Ramos (cell line): ENCODE results near the gene ELAVL2.

Experiments
- in situ Hi-C: fragments of 300-500 bp; cut with MboI; formaldehyde crosslinking; loops from one replicate; pipeline ENCODE4 v1.14.3; 2022; ENCODE audit warnings: low sequenced_read_pairs; ENCODE audit not compliant: unreplicated experiment

The ELAVL2 gene

DNA sequence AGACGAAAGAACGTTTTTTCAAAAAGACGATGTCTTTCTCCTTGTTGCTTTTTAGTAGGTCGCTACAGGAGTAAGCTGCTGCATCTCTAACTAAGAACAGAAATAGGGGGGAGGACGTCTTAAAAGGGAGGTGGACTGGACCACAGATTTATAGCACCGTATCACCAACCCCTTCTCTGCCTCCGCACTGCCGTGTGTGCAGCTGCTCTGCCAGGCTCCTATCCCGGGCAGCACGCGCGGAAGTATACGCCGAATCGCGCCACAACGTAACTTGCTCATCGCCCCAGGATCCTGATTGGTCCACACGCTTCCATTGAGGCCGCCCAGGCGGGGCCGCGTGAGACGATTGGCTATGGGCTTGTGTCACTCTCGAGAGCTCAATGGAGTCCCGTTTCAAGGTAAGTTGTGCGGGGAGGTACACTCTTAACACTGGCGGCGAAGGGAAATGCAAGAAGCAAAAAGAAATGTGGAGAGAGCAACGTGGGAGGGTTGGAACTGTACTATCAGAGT, at the start of gene ELAVL2:
TSS of gene ELAVL2 (minus strand) at position 121 of the 510 bp plus-strand sequence. CDS start 64,006 bp downstream, outside the sequence.
- in situ Hi-C loops = no loop called here

DNA sequence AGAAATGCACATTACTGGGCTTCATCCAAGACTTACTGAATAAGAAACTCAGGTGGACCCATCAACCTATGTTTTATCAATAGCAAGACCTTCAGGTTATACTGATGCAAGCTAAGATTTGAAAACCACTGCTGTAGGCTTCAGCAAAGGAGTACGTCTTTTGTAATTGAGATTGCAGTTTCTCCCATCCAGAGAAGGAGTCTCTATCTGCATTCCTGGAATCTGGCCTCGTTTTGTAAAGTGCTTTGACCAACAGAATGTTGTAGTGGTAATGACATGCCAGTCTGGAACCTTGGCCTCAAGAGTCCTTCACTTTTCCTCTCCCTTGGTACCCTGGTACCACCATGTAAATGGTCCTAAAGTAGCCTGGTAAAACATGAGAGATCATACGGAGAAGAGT, 32.2 kb upstream of the ELAVL2 start:
- in situ Hi-C loops = no loop called here

DNA sequence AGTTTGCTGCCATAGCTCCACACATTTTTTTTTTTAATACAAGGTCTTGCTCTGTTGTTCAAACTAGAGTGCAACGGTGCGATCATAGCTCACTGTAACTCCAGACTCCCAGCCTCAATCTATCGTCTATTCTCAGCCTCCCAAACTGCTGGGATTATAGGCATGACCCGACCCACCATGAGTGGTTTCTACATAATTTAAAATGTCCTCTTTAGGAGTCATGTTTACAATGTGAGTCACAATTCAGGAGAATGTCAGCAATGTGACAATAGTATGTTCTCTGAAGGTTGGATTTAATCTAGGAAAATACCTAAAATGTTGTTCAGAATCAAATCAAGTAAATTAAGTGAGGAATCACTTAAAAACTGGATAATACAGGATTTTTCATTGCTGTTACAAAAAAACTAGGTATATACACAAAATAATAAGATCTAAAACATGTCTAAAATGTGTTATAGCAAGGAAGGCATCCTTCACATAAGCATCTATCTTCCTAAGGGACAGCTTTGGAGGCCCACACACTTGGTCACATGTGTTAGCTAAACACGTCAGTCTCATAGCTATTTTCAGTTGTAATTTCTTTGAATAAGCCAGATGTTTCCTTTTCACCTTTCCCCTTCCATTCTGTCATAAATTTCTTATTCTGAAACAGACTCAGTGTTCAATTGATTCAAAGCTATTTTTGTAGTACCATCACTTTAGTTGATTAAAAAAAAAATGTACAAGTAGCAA, 30.0 kb upstream of the ELAVL2 start:
- in situ Hi-C loops = no loop called here

DNA sequence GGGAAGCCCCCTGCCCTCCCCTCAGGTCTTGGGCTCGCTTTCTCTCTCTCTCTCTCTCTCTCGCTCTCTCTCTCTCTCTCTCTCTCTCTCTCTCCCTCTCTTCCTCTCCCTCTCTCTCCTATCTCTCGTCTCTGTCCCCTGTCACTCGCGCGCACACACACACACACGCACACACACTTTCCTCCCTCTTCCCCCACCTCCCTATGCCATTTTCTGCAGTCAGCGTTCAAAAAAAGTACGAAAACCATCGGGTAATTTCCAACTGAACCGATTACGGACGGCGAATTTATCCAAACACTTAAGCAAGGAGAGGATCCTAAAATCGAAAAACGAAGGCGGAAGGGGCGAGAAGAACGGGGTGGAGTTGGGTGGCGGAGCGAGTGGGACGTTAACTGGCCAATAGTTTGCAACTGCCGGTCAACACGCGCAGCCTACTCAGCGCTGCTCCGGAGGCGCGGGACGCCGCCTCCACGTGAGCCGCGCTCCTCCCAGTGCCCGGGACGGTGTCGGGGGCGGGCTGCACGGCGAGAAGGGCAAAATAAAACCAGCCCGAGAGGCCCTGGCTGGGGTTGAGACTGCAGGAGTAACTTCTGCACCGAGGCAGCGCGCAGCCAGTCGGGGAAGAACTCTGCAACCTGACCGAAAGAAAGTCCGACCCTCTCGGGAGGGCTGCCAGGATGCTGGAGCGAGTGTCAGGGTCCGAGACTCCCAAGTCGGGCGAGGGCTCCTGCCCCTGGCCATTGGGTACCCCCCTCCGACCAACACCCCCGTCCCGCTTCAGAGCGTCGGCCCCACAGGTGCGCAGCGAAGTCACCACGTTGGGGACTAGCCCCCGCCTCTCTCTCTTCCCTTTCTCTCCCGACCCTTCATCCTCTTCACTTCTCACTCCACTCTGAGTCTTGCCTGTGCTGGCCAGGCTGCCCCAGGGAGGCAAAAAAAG, 24.9 kb upstream of the ELAVL2 start:
- in situ Hi-C loops = no loop called here

DNA sequence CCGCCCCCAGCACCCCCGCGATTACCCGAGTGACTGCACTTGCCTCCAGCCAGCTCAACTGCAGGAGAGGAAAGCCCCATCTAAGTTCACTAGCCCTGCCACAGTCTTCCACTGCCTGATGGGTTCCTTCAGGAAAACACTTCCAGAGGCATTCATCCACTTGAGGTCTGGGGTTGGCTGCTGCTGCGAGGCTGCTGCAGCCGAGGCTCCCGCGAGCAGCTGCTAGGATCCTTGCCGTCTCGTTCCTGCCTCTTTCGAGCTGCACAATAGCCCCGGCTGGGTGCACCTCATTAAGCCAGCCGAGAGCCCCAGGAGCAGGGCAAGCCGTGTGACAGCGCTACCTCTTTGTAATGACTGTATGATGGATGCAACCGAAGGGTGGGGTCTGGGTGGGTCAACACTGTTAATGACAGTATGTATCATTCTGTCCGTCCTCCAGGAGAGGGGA, 24.2 kb upstream of the ELAVL2 start:
- in situ Hi-C loops = no loop called here

DNA sequence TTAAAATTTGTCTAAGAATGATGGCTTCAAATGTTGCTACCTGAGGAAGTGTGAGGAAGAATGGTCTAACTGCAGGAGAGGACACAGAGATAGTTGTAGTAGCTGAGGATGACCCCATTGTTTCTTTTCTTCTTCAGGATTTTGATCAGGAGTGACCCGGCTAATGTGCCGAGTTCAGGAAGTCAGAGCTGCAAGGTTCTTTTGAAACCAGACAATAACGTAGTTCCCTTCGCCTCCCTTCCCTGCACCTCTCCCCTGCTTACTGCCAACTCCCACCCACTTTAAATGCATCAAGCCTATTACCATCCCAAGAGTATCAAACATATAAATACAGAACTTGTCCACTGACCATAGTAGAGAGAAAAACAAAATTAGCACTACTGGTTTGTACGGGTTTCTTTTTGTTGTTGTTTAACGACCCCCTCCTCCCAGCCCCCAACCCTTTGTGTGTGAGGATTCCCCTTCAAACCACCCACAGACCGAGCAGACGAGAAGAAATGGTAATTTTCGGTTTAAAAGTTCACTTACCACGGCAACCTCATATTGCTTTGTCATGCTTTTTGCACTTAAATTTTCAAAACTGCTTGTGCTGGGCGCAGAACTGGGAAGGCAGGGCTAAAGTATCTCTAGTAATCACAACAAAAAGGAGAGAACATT, 23.5 kb upstream of the ELAVL2 start:
- in situ Hi-C loops = no loop called here

DNA sequence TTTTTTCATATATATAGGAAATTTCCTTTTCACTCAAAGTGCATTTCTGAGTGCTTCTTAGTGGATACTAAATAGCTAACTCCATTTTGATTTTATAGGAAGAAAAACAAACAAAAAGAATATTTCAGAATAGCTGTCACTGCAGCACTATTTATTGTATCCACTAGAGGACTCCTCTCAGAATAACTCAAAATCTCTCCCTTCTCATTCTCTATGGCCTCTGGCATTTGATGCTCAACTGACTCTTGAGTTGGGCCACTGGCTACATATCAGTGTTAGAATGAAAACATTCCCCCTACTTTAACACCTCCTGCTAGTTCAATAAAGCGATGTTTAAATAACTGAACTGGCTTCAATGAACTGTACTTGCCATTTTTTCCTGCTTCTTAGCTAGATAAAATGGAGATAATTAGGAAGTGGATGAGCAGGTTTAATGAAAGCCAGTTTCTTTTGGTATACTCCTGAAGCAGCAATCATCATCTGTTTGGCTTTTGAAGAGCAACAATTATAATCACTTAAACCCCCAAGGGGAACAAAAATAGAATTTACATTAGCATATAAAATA, 16.6 kb upstream of the ELAVL2 start:
- in situ Hi-C loops = no loop called here

DNA sequence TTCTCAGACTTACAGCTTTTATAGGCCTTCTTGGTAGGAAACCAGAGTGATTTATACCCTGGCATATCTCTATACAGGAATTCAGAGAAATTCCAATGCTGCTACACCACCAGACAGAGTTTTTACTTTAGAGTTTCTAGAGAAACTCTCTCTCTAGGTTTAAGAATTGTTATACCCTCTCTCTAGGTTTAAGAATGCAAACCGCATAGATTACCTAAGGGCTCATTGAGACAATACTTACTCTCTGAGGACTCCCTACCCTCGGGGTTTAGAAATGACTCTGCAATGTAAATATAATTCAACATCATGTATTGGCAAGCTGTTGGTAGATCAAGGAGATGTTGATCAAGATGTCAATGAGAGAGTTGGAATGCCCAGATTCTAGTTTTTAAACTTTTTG, 15.3 kb upstream of the ELAVL2 start:
- in situ Hi-C loops = no loop called here

DNA sequence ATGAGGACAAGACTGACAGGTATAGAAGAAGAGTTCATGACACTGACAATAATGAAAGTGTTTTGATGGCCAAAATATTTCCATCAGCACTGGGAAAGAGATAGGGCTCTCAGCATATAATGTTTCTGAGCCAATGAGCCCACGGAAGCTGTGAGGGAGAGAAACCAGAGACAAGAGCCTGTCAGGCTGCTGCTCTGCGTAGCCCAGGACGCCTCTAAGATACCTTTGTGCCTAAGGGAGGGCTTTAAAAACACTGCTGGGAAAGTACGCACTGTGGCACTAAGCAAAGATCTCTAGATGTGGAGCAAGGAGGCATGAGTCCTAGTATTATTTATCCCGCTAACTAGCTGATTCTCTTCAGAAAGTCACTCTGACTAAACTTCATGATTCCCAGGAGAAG, 11.0 kb upstream of the ELAVL2 start:
- in situ Hi-C loops = no loop called here

DNA sequence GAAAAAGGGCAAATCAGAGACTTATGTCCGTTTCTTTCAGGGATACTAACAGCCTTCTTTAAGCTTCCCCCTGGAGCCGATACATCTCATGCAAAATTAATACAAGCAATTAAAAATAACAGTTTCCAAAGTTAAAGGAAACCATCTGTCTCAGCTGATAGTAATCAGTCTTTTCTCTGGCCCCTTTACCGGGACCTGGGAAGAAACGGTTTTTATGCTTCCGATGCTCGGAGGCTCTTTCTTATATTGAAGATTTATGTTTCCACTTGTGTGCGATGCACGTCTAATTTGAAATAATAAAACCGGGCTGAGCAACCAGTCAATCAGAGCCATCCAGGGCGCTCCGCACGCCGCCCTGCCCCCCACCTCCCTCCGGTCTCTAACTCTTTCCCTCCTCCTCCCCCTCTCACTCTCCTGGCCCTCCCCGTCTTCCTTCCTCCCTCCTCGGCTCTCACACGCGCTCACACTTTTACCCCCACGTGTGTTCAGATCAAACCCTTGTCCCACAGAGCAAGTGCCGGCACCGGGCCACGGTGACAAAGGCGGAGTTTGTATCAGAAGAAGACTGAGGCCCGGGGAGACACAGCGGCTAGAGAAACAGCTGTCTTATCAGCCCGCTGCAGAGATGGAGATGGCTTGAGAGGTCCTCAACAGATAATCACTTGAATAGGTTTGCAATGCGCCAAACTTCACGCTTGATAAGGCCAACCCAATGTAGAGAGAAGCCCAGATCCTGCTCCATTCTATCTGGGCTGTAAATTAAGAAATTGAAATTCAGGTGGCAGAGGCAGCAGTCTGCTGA, 5.1 kb upstream of the ELAVL2 start:
- in situ Hi-C loops = no loop called here

DNA sequence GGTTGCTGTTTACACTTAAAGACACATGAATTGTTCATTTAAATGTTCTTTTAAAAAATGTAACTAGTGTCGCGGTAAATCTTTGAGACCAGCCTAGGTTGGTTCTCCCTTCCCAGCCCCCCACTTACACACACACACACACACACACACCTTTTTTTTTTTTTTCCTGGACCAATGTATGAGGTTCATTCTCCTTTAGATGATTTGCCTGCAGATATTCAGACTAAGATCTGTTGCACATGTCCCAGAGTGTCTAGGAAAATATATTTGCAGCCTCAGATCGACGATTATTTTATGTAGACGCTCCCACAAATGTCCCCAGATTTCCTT, 4.4 kb upstream of the ELAVL2 start:
- in situ Hi-C loops = no loop called here

DNA sequence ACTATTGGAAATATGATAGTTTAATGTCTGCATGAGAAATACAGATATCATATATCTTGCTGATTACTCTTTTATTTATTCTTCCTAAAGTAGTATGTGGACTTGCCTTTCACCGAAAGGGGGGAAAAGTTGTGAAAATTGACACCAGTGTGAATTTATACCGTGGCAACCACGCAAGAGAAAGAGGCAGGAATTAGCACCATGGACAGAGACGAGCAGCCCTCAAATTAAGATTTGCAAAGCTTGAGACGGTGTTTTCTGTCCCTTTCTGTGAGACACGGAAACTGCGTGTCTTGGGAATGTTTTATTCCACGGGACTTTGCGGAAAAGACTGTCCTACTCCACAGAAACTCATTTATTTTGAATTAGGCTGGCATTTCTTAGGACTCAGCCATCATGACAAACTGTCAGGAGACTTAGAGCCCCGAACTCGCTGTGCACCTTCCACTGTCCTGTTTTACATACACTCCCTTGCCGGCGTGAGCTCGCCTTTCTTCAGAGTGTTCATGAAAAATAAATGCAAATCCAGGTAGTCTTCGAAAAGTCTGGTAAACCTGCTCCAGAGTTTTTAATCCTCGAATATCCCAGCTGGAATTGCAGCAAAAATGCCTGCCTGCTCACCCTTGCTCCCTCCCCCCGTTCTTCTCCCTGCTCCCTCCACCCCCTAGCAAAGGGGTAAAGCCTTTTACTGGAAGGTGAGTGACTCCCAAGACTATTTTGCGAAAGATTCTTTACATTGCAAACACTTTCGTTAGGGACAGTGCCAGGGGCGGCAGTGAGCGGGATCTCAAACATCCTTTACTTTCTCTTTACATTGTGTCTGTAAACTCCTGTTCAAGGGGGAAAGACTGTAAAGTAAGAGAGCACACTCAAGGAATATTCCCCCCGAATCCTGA, 3.8 kb upstream of the ELAVL2 start:
- in situ Hi-C loops = no loop called here

DNA sequence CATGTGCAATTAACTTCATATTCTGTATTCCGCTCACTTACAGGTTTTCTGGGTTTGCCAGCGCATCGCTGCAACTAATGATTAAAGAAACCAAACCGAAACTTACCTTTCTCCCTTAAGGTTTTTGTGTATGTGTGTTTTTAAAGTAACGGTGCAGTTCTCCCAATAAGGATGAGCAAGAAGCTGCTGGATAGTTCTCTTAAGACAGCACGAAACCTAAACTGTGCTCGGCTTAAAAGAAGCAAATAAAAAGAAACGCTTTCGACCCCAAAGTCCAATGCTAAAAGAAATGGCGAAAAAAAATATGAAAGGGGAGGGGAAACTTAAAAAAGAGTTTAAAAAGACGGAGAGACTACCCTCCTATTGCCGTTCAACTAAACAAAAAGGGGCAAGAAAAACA, 340 bp downstream of the ELAVL2 start:
- in situ Hi-C loops = no loop called here

DNA sequence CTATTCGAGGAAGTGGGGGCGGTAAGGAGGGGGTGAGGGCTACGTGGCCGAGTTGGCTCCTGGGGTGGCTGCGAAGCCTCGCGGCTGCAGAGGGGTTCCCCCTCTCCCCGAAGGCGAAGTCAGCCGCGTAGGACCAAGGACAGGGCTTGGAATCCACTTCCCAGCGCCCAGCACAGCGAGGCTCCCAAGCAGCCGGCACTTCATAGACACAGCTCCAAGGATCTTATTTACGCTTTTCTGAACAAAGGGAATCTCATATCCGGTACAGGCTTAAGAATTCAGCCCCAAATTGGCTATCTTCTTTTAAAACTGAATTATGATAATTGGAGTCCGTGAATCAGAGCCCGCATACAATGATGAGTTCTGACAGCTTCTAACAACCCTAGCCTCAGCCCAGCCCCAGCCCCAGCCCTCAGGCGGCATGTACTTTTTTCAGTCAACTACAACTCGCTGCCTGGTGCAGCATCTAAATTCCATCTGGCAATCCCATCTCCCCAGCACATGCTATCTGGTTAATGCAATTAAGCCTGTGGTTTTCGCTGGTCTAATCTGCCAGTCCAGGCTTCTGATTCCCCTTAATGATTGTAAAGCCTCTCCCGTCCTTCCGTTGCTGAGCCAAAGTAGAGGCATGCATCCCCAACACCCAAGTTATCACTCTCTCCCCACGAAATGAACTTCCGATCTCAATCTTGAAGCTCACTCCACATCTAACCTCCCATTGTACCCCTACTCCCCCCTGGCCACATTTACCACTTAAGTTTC, 1.0 kb downstream of the ELAVL2 start:
- in situ Hi-C loops = no loop called here

DNA sequence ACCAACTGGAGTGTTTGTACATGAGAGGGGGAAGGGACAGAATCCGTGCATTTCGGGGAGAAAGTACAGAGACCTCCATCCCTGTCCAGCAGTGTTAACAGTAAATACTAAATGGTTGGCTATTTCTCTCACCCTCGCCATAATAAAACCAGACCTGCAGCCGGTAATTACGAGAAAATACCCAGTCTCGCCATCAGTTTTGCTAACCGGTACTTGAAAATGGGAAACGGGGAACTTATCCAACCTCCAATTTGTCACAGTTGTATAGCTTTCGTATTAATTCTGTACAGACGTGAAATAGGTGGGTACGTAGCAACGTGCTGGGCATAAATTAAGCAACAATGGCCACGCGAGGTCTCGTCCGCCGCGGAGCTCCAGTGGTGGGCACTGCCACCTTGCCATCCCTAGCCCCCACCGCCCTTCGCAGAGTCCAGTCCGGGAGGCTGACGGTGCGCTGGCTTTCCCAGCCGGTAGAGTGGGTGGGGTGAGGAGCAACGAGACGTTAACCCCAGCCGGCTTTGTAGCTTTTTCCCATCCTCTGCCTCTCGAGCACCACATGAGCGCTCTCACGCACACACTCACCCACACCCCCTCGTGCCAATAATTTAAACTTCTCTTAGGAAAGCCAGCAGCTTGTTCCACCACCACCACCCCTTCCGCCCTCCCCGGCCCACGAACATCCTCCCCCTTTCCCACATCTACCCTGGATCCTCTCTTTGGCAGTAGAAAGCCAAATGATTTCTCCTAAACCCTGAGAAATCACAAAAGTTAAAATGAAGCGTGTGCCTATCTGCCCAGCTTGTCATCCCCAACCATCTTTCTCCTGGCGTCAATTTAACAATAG, 1.8 kb downstream of the ELAVL2 start:
- in situ Hi-C loops = no loop called here

DNA sequence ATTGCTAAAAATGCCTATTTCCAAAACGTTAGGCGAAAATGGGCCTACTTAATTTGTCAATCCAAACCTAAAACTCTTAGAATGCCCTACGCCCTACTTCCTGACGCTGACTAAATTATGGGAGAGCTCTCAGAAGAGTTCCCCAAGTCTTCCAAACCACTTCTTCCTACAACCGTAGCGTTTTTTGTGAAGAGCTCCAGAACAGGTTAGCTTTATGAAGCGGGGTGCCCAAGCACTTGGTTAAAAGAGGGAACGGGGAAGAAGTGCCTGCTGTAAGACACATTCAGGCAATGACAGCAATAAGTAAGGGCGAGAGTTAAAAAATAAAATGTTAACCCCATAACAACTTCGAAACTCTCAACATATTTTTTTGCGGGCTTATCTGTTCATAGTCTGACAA, 2.8 kb downstream of the ELAVL2 start:
- in situ Hi-C loops = no loop called here
